ENCODE data around the gene BIRC6.

DNA sequence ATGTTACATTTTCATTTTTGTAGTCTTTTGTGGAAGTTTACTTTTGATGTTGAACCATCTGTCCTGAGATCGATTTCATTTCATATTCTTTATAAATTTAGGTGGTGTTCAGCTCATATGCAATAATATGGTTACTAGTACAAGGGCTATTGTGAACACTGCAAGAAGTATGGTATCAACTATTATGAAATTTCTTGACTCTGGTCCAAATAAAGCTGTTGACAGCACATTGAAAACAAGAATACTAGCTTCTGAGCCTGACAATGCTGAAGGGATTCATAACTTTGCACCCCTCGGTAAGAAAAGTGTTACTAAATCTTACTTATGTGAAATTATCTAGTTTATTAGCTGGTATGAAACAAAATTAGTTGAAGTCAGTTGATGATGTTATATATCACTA lies 146.1 kb downstream of the BIRC6 start:
- TF ChIP-seq CTCF (IDR thresholded peaks at IDR 0.05) (no peak), POLR2A (IDR thresholded peaks at IDR 0.05) (no peak)

Data from uterus (tissue), 2 donors.